Effector memory CD8-positive, alpha-beta T cell (primary cell): Measurements from ENCODE around the gene L1CAM.

ENCODE experiments used
- ATAC-seq: fragments of 150-1000 bp; cut with Tn5 transposase; replicated peaks from 2 replicates; pipeline ENCODE4 v1.10.0; 2021; ENCODE audit warnings: mild to moderate bottlenecking, moderate library complexity
- DNase-seq, 3 experiments: peaks; one replicate each; pipeline ENCODE4 v3.0.0; 2021
- H3K27ac Mint-ChIP-seq, 2 donors: one replicate each; pipeline ENCODE4 v1.8.0; 2022; ENCODE audit warnings: mild to moderate bottlenecking in 2 of 2, mixed read lengths in 2 of 2, moderate library complexity in 2 of 2
- H3K27me3 Mint-ChIP-seq, 2 donors: one replicate each; pipeline ENCODE4 v1.8.0; 2022; ENCODE audit warnings: mixed read lengths in 2 of 2
- H3K36me3 Mint-ChIP-seq: one replicate; pipeline ENCODE4 v1.8.0; 2022; ENCODE audit warnings: mild to moderate bottlenecking, moderate library complexity, mixed read lengths; ENCODE audit not compliant: insufficient read depth
- H3K4me1 Mint-ChIP-seq, 2 donors: one replicate each; pipeline ENCODE4 v1.8.0; 2022; ENCODE audit warnings: low read depth in 2 of 2, mixed read lengths in 2 of 2
- H3K4me3 Mint-ChIP-seq, 2 donors: one replicate each; pipeline ENCODE4 v1.8.0; 2022; ENCODE audit warnings: mild to moderate bottlenecking in 2 of 2, mixed read lengths in 2 of 2, moderate library complexity in 2 of 2
- H3K9me3 Mint-ChIP-seq, 2 donors: one replicate each; pipeline ENCODE4 v1.8.0; 2022; ENCODE audit warnings: mixed read lengths in 2 of 2

L1CAM gene

DNA sequence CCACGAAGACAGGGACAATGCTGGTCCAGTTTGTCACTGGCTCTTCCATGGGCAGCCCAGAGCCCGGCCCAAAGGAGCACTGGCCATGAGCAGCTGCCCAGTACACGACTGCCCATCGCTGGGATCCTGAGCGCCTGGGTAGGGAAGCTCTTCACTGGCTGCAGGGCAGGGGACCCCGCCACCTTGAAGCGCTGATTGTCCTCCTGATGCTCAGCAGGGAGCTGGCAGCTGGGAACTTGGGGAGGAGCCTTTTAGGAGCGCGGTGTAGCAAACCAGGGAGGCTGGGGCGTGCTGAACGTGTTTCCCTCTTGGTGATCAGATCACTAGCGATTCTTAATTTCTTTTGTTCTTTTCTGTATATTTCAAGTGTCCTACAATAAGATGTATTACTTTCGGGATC lies 1.8 kb downstream of the L1CAM start:
- DNase-seq (no peak), ATAC-seq (no peak)
- Mint-ChIP-seq H3K27ac (no peak overlapping the region), H3K9me3 (no peaks in the 10 kb centered on the region), H3K4me3 (peak overlapping the region; percentile 10 to 15), H3K4me1 (peaks cover 0 to under 1% of the 10 kb centered on the region in 2 donors), H3K36me3 (peaks cover 3% of the 10 kb centered on the region), H3K27me3 (peaks cover 9 to 48% of the 10 kb centered on the region in 2 donors)

- Mint-ChIP-seq H3K4me3 (no peak overlapping the region), H3K36me3 (peaks cover 3% of the 10 kb centered on the region), H3K9me3 (no peaks in the 10 kb centered on the region), H3K27ac (no peak overlapping the region), H3K4me1 (peaks cover 0 to 4% of the 10 kb centered on the region in 2 donors), H3K27me3 (peaks cover 16 to 56% of the 10 kb centered on the region in 2 donors)
- ATAC-seq, result no peak
- DNase-seq, result no peak
These were observed 2.7 kb downstream of the L1CAM start for GRCh38 chrX:153883163-153883843.

GRCh38 chrX:153882557-153882956 lies 3.4 kb downstream of the L1CAM start:
- no peaks in the 10 kb centered on the region for H3K9me3 Mint-ChIP-seq
- H3K4me3 Mint-ChIP-seq, result no peak overlapping the region
- no peak for ATAC-seq
- H3K4me1 Mint-ChIP-seq, result peaks cover 0 to 4% of the 10 kb centered on the region in 2 donors
- no peak overlapping the region for H3K27ac Mint-ChIP-seq
- peaks cover 21 to 63% of the 10 kb centered on the region in 2 donors for H3K27me3 Mint-ChIP-seq
- no peak for DNase-seq
- peaks cover 3% of the 10 kb centered on the region for H3K36me3 Mint-ChIP-seq

- Mint-ChIP-seq H3K9me3 (no peaks in the 10 kb centered on the region), H3K4me3 (no peak overlapping the region)
- no peak for ATAC-seq
These were observed 3.9 kb downstream of the L1CAM start for GRCh38 chrX:153882086-153882498.

DNA sequence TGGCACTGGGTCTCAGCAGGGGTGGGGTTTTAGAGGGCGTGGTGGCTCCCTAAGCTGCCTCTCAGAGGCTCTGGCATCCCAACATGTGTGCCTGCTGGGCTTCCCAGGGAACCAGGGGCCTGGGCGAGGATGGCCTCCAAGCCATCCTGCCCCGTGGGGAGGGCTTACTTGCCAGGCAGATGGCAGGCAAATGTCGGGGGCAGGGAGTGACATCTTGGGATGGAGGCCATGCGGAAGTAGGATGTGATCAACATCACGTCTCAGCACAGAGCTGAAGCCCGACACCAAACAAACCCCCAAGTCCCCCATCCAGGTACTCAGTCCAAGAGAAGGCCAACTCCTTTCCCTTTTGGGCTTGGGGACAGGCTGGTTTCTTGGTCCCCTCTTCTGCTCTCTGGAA lies 4.7 kb downstream of the L1CAM start:
- peaks cover 2% of the 10 kb centered on the region for H3K36me3 Mint-ChIP-seq
- no peaks in the 10 kb centered on the region for H3K9me3 Mint-ChIP-seq
- DNase-seq, result no peak
- H3K4me3 Mint-ChIP-seq, result no peak overlapping the region
- no peak for ATAC-seq
- peaks cover 0 to 4% of the 10 kb centered on the region in 2 donors for H3K4me1 Mint-ChIP-seq
- no peak overlapping the region for H3K27ac Mint-ChIP-seq
- H3K27me3 Mint-ChIP-seq, result peaks cover 21 to 68% of the 10 kb centered on the region in 2 donors

More at GRCh38 chrX:153882086-153882498, 3.9 kb downstream of the L1CAM start:
- peaks cover 3% of the 10 kb centered on the region for H3K36me3 Mint-ChIP-seq
- H3K27ac Mint-ChIP-seq, result no peak overlapping the region
- peaks cover 21 to 63% of the 10 kb centered on the region in 2 donors for H3K27me3 Mint-ChIP-seq
- no peak for DNase-seq
- peaks cover 0 to 4% of the 10 kb centered on the region in 2 donors for H3K4me1 Mint-ChIP-seq

- H3K27me3 Mint-ChIP-seq, result peaks cover 21 to 75% of the 10 kb centered on the region in 2 donors
- H3K9me3 Mint-ChIP-seq, result no peaks in the 10 kb centered on the region
- H3K36me3 Mint-ChIP-seq, result peaks cover 8% of the 10 kb centered on the region
- H3K4me3 Mint-ChIP-seq, result no peak overlapping the region
- no peak overlapping the region for H3K27ac Mint-ChIP-seq
- no peak for ATAC-seq
- H3K4me1 Mint-ChIP-seq, result peaks cover 0 to 4% of the 10 kb centered on the region in 2 donors
- no peak for DNase-seq
These were observed 5.5 kb downstream of the L1CAM start for GRCh38 chrX:153880440-153880815.

GRCh38 chrX:153879741-153880439 lies 6.1 kb downstream of the L1CAM start:
- peaks cover 21 to 77% of the 10 kb centered on the region in 2 donors for H3K27me3 Mint-ChIP-seq
- no peak overlapping the region for H3K4me3 Mint-ChIP-seq
- H3K36me3 Mint-ChIP-seq, result peaks cover 13% of the 10 kb centered on the region
- ATAC-seq (no peak), DNase-seq (no peak)
- H3K9me3 Mint-ChIP-seq, result no peaks in the 10 kb centered on the region
- H3K27ac Mint-ChIP-seq, result no peak overlapping the region
- H3K4me1 Mint-ChIP-seq, result peaks cover 3 to 4% of the 10 kb centered on the region in 2 donors

DNA sequence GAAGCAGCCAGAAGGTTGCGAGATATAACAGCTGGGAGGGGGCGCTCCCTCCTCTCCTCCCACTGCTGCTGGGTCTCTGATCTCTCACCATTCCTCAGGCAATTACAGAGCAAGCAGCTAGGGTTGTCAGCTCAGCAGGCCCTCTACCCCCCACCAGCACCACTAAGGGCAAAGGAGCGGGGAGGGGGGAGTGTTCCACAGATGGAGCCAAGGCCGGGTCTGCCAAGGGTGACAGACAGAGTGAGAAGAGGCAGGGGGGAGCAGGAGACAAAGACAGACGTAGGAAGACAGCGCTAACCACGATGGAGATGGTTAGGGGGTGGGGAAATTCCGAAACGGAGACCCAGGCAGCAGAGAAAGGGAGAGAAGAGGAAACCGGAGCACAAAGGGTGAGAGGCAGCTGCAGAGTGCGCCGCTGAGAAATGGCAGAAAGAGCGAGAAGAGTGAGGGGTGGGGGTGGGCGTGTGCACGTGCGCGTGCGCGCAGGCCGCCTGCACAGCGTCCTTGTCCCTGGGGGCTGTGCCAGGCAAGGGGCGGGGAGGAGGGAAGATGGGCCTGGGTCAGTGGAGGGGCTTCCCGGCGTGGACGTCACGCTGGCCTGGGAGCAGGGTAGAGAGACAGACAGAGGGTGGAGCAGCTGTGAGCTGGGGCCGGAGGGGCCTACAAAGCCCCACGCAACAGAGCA lies 6.9 kb downstream of the L1CAM start:
- H3K36me3 Mint-ChIP-seq, result peaks cover 18% of the 10 kb centered on the region
- no peak overlapping the region for H3K27ac Mint-ChIP-seq
- DNase-seq, result no peak
- H3K4me1 Mint-ChIP-seq, result peaks cover 4% of the 10 kb centered on the region in 2 donors
- no peak overlapping the region for H3K4me3 Mint-ChIP-seq
- H3K9me3 Mint-ChIP-seq, result no peaks in the 10 kb centered on the region
- H3K27me3 Mint-ChIP-seq, result peaks cover 21 to 77% of the 10 kb centered on the region in 2 donors
- ATAC-seq, result peak; percentile 55

- H3K4me3 Mint-ChIP-seq, result no peak overlapping the region
- H3K27me3 Mint-ChIP-seq, result peaks cover 21 to 70% of the 10 kb centered on the region in 2 donors
- H3K9me3 Mint-ChIP-seq, result no peaks in the 10 kb centered on the region
- DNase-seq, result no peak
- H3K27ac Mint-ChIP-seq, result no peak overlapping the region
- peaks cover 18% of the 10 kb centered on the region for H3K36me3 Mint-ChIP-seq
- peaks cover 4% of the 10 kb centered on the region in 2 donors for H3K4me1 Mint-ChIP-seq
- no peak for ATAC-seq
These were observed 7.6 kb downstream of the L1CAM start for GRCh38 chrX:153878345-153878744.

- H3K27ac Mint-ChIP-seq, result no peak overlapping the region
- H3K4me1 Mint-ChIP-seq, result peaks cover 4 to 5% of the 10 kb centered on the region in 2 donors
- DNase-seq (no peak), ATAC-seq (no peak)
- H3K27me3 Mint-ChIP-seq, result peaks cover 21 to 64% of the 10 kb centered on the region in 2 donors
- H3K4me3 Mint-ChIP-seq, result no peak overlapping the region
- no peaks in the 10 kb centered on the region for H3K9me3 Mint-ChIP-seq
- peaks cover 18% of the 10 kb centered on the region for H3K36me3 Mint-ChIP-seq
These were observed 8.3 kb downstream of the L1CAM start for GRCh38 chrX:153877571-153878261.

- H3K36me3 Mint-ChIP-seq, result peaks cover 18% of the 10 kb centered on the region
- DNase-seq (no peak), ATAC-seq (no peak)
- H3K27me3 Mint-ChIP-seq, result peaks cover 15 to 55% of the 10 kb centered on the region in 2 donors
- H3K4me3 Mint-ChIP-seq, result no peak overlapping the region
- peak overlapping the region in 1 of 2 donors; percentile 83 for H3K27ac Mint-ChIP-seq
- H3K4me1 Mint-ChIP-seq, result peaks cover 4 to 8% of the 10 kb centered on the region in 2 donors
- H3K9me3 Mint-ChIP-seq, result no peaks in the 10 kb centered on the region
These were observed 9.9 kb downstream of the L1CAM start for GRCh38 chrX:153876112-153876491.

DNA sequence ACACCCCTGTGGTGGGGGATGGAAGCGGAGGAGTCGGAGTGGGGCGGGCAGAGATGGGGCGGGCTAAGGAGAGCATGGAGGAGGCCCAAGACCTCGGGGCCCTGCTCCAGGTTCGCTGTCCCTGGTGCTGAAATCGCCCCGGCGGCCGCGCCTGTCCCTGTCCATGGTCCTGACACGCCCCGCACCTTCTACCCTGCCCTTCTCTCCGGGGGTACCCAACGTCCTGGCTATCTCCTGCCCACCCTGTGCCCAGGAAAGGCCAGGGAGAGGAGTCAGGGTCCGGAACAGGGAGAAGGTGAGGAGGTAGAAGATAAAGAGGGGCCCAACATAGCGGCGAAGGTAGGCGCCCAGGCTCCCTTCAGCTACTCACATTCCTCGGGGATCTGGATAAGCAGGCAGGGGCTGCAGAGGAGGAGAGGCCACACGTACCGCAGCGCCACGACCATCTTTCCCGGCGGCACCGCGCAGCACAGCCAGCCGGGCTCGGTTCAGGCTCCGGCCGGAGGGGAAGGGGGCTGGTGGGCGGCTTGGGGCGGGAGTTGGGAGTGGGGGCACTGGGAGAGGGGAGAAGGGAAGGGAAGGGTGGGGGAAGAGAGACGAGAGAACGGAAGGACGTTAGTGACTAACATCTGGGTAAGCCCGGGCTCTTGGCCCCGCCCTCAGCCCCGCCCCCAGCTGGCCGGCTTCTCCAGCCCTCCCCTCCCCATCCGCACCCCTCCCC lies 10.4 kb downstream of the L1CAM start:
- DNase-seq (peak; percentile 63 to 73 (median 72)), ATAC-seq (peak; percentile 91)
- Mint-ChIP-seq H3K4me1 (peaks cover 4 to 8% of the 10 kb centered on the region in 2 donors), H3K9me3 (no peaks in the 10 kb centered on the region), H3K27ac (peak overlapping the region in 1 of 2 donors; percentile 83), H3K4me3 (peak overlapping the region in 1 of 2 donors; percentile 33), H3K27me3 (peaks cover 15 to 55% of the 10 kb centered on the region in 2 donors), H3K36me3 (peaks cover 18% of the 10 kb centered on the region)
